RPMI8226 (cell line): ENCODE measurements around the gene CLOCK.

ENCODE experiments used
- DNase-seq: peaks from one replicate; pipeline ENCODE4 v3.0.0-alpha.2; 2015

CLOCK gene

DNA sequence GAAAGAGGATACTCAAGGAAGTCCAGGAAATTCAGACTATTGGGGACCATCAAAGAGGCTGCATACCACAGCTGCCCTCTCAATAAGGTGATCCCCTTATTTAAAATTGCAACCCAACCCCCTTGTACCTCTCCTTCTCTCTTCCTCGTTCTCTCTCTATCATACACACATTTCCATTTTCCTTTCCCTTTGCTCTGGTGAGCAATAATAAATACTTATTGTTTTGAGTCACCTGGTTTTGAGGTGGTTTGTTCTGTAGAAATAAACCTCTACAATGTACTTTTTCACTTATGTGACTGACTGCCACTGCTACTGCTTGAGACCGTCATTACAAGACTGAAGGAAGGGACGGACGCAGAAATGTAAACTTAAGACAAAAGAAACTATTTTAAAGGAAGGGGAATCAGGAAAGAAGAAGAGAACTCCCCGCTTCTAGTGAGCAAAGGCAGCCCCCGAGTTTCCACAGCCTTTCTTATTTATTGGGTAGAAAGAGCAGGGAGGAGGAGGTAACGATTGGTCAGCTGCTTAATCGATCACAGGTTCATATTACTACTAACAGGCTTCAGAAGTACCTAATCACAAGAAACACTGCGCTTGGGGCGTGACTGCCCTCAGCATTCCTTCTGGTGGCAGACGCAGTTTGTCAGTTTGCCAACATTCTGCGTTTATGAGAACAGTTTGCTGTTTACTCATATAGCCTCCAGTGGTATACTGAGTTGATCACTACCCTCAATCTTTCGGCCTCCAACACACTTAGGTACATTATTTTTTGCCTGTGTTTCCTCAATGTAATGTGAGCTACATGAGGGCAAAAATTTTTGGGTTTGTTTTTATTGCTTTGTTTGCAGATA lies 167.9 kb downstream of the CLOCK start:
- DNase-seq: no peak
